ENCODE data around the gene HSPB1.

HSPB1 gene

GRCh38 chr7:76347710-76348109, 45.2 kb downstream of the HSPB1 start:
- in situ Hi-C loops (cut with HindIII; ENCODE audit: low pct_ligation_motif_present, low sequenced_read_pairs): no loop called here
- Histone ChIP-seq H3K36me3 (replicated peaks) (peaks cover 62% of the 10 kb centered on the region), H3K27ac (no peak overlapping the region), H3K4me3 (ENCODE audit: low read depth, low read length) (no peak overlapping the region), H3K27me3 (replicated peaks) (no peaks in the 10 kb centered on the region)
- DNase-seq: no peak
- TF ChIP-seq CTCF (IDR thresholded peaks at IDR 0.05; ENCODE audit: low read depth, low read length, missing control alignments): no peak

DNA sequence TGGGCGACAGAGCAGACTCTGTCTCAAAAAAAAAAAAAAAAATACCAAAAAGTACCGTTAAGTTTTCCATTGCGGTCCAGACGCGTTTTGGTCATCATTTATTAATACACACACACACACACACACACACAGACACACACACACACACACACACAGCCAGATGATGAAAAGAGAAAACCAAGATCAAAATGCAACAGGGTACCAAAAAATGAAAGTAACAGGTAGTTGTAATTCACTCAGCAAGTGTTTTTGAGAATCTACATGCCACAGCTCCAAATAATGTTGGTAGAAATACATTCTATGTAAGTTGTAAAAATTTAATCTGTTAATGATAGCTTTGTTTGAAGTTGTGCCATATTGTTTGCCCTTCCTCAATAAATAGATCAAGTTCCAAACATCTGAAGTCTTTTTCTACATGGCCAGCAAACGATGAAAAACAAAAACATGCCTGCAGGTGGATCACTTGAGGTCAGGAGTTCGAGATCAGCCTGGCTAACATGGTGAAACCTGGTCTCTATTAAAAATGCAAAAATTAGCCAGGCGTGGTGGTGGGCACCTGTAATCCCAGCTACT, 46.9 kb downstream of the HSPB1 start:
- no peak overlapping the region for H3K4me3 ChIP-seq (ENCODE audit: low read depth, low read length)
- H3K27ac ChIP-seq: no peak overlapping the region
- in situ Hi-C loops (cut with HindIII; ENCODE audit: low pct_ligation_motif_present, low sequenced_read_pairs): no loop called here
- H3K27me3 ChIP-seq (replicated peaks): no peaks in the 10 kb centered on the region
- H3K36me3 ChIP-seq (replicated peaks): peaks cover 45% of the 10 kb centered on the region
- no peak for DNase-seq
- TF ChIP-seq CTCF (IDR thresholded peaks at IDR 0.05; ENCODE audit: low read depth, low read length, missing control alignments): no peak

DNA sequence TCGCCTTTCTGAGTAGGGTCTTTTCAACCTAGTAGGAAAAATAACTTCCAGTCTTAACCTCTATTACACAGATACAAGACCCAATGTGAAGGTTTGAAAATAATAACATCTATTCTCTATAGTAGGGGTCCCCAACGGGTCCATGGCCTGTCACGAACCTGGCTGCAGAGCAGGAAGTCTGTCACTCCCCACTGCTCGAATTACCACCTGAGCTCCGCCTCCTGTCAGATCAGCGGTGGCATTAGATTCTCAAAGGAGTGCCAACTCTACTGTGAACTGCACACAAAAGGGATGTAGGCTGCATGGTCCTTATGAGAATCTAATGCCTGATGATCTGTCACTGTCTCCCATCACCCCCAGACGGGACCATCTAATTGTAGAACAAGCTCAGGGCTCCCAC, 48.9 kb downstream of the HSPB1 start:
- no peak overlapping the region for H3K27ac ChIP-seq
- no peak for DNase-seq
- no peaks in the 10 kb centered on the region for H3K27me3 ChIP-seq (replicated peaks)
- H3K36me3 ChIP-seq (replicated peaks): peaks cover 44% of the 10 kb centered on the region
- in situ Hi-C loops (cut with HindIII; ENCODE audit: low pct_ligation_motif_present, low sequenced_read_pairs): no loop called here
- H3K4me3 ChIP-seq (ENCODE audit: low read depth, low read length): no peak overlapping the region
- TF ChIP-seq CTCF (IDR thresholded peaks at IDR 0.05; ENCODE audit: low read depth, low read length, missing control alignments): no peak

- Histone ChIP-seq H3K4me3 (ENCODE audit: low read depth, low read length) (no peak overlapping the region), H3K36me3 (replicated peaks) (peaks cover 39% of the 10 kb centered on the region), H3K27ac (no peak overlapping the region), H3K27me3 (replicated peaks) (no peaks in the 10 kb centered on the region)
- DNase-seq: no peak
- no peak for TF ChIP-seq CTCF (IDR thresholded peaks at IDR 0.05; ENCODE audit: low read depth, low read length, missing control alignments)
- in situ Hi-C loops (cut with HindIII; ENCODE audit: low pct_ligation_motif_present, low sequenced_read_pairs): no loop called here
Observed at GRCh38 chr7:76352193-76352592, 49.7 kb downstream of the HSPB1 start.

GRCh38 chr7:76353744-76354143, 51.3 kb downstream of the HSPB1 start:
- Histone ChIP-seq H3K4me3 (ENCODE audit: low read depth, low read length) (no peak overlapping the region), H3K36me3 (replicated peaks) (peaks cover 33% of the 10 kb centered on the region), H3K27me3 (replicated peaks) (no peaks in the 10 kb centered on the region), H3K27ac (no peak overlapping the region)
- in situ Hi-C loops (cut with HindIII; ENCODE audit: low pct_ligation_motif_present, low sequenced_read_pairs): no loop called here
- TF ChIP-seq CTCF (IDR thresholded peaks at IDR 0.05; ENCODE audit: low read depth, low read length, missing control alignments): no peak
- DNase-seq: no peak
